ENCODE measurements around the gene ZNF84. TPM values are rescaled to one million over a fixed set of nuclear protein-coding genes. Genes with fewer than 3 reads are reported as not detected.
A peak's percentile ranks its signal among the peaks of the same experiment; 100 is the strongest.

Gene ZNF84
- total and polyA plus RNA-seq, 10 of the 15 experiments (the other 5 are each of a cell fraction or from before 2014, with no cell fraction given) = 10.4 to 35.3 (median 16.6) TPM

DNA sequence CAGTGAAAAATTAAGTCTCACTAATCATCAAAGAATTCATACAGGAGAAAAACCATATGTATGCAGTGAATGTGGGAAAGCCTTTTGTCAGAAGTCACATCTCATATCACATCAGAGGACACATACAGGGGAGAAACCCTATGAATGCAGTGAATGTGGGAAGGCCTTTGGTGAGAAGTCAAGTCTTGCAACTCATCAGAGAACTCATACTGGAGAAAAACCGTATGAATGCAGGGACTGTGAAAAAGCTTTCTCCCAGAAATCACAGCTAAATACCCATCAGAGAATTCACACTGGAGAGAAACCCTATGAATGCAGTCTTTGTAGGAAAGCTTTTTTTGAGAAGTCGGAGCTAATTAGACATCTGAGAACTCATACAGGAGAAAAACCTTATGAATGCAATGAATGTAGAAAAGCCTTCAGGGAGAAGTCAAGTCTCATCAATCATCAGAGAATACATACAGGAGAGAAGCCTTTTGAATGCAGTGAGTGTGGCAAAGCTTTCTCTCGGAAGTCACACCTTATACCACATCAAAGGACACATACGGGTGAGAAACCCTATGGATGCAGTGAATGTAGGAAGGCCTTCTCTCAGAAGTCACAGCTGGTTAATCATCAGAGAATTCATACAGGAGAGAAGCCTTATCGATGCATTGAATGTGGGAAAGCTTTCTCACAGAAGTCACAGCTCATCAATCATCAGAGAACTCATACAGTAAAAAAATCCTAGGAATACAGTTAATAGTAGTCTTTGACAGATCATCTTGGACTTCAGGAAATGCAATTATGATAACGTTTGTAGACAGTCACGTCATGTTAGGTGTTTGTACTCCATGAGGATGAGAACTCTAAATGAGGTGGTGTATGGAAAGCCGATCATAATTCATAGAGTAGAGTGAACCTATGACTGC lies 21.1 kb downstream of the ZNF84 start (continued):
- TF ChIP-seq, protein P1, sequence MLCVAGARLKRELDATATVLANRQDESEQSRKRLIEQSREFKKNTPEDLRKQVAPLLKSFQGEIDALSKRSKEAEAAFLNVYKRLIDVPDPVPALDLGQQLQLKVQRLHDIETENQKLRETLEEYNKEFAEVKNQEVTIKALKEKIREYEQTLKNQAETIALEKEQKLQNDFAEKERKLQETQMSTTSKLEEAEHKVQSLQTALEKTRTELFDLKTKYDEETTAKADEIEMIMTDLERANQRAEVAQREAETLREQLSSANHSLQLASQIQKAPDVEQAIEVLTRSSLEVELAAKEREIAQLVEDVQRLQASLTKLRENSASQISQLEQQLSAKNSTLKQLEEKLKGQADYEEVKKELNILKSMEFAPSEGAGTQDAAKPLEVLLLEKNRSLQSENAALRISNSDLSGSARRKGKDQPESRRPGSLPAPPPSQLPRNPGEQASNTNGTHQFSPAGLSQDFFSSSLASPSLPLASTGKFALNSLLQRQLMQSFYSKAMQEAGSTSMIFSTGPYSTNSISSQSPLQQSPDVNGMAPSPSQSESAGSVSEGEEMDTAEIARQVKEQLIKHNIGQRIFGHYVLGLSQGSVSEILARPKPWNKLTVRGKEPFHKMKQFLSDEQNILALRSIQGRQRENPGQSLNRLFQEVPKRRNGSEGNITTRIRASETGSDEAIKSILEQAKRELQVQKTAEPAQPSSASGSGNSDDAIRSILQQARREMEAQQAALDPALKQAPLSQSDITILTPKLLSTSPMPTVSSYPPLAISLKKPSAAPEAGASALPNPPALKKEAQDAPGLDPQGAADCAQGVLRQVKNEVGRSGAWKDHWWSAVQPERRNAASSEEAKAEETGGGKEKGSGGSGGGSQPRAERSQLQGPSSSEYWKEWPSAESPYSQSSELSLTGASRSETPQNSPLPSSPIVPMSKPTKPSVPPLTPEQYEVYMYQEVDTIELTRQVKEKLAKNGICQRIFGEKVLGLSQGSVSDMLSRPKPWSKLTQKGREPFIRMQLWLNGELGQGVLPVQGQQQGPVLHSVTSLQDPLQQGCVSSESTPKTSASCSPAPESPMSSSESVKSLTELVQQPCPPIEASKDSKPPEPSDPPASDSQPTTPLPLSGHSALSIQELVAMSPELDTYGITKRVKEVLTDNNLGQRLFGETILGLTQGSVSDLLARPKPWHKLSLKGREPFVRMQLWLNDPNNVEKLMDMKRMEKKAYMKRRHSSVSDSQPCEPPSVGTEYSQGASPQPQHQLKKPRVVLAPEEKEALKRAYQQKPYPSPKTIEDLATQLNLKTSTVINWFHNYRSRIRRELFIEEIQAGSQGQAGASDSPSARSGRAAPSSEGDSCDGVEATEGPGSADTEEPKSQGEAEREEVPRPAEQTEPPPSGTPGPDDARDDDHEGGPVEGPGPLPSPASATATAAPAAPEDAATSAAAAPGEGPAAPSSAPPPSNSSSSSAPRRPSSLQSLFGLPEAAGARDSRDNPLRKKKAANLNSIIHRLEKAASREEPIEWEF (IDR thresholded peaks at IDR 0.05; ENCODE audit: insufficient replicate concordance, low read depth, low read length) = no peak
- TF ChIP-seq ZNF217 (IDR thresholded peaks at IDR 0.05) (peak; percentile 71), CHD4 (IDR thresholded peaks at IDR 0.05) (no peak), MXI1 (IDR thresholded peaks at IDR 0.05; ENCODE audit: low read depth, low read length) (no peak), NFXL1 (IDR thresholded peaks at IDR 0.05; ENCODE audit: borderline replicate concordance) (no peak), TAF1 (IDR thresholded peaks at IDR 0.05; ENCODE audit: borderline replicate concordance, low read depth, low read length) (no peak), TCF7 (IDR thresholded peaks at IDR 0.05; ENCODE audit: borderline replicate concordance) (no peak), HDGF (IDR thresholded peaks at IDR 0.05) (no peak), CREM (IDR thresholded peaks at IDR 0.05; ENCODE audit: low read depth) (no peak), BHLHE40 (IDR thresholded peaks at IDR 0.05; ENCODE audit: borderline replicate concordance in 1 of 2, low read depth in 2 of 2, low read length in 1 of 2) (no peak), RCOR1 (conservative IDR thresholded peaks at IDR 0.05; ENCODE audit: low read depth, low read length) (no peak), RBBP5 (conservative IDR thresholded peaks at IDR 0.05) (no peak), KLF5 (IDR thresholded peaks at IDR 0.05; ENCODE audit: partially characterized antibody) (peak; percentile 94), KAT2A (conservative IDR thresholded peaks at IDR 0.05; ENCODE audit: control insufficient read depth, low read depth, low read length) (no peak), BACH1 (IDR thresholded peaks at IDR 0.05; ENCODE audit: borderline replicate concordance) (no peak), ZNF274 (IDR thresholded peaks at IDR 0.05; ENCODE audit: insufficient read depth, insufficient read length) (peak; percentile 100), SUPT20H (IDR thresholded peaks at IDR 0.05; ENCODE audit: borderline replicate concordance, control insufficient read depth, low read depth, low read length) (no peak), MYC (IDR thresholded peaks at IDR 0.05; ENCODE audit: insufficient read depth, insufficient read length, insufficient replicate concordance, low read length, severe bottlenecking) (no peak), CREB1 (IDR thresholded peaks at IDR 0.05; ENCODE audit: low read depth) (no peak), BCL11A (IDR thresholded peaks at IDR 0.05; ENCODE audit: low read depth, low read length) (no peak), POLR2A (IDR thresholded peaks at IDR 0.05; ENCODE audit: low read depth, low read length) (no peak), NFYA (IDR thresholded peaks at IDR 0.05; ENCODE audit: borderline replicate concordance, low read depth, low read length) (no peak)
- TF ChIP-seq, protein P2, sequence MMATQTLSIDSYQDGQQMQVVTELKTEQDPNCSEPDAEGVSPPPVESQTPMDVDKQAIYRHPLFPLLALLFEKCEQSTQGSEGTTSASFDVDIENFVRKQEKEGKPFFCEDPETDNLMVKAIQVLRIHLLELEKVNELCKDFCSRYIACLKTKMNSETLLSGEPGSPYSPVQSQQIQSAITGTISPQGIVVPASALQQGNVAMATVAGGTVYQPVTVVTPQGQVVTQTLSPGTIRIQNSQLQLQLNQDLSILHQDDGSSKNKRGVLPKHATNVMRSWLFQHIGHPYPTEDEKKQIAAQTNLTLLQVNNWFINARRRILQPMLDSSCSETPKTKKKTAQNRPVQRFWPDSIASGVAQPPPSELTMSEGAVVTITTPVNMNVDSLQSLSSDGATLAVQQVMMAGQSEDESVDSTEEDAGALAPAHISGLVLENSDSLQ (IDR thresholded peaks at IDR 0.05) = no peak
- TF ChIP-seq, protein P3, sequence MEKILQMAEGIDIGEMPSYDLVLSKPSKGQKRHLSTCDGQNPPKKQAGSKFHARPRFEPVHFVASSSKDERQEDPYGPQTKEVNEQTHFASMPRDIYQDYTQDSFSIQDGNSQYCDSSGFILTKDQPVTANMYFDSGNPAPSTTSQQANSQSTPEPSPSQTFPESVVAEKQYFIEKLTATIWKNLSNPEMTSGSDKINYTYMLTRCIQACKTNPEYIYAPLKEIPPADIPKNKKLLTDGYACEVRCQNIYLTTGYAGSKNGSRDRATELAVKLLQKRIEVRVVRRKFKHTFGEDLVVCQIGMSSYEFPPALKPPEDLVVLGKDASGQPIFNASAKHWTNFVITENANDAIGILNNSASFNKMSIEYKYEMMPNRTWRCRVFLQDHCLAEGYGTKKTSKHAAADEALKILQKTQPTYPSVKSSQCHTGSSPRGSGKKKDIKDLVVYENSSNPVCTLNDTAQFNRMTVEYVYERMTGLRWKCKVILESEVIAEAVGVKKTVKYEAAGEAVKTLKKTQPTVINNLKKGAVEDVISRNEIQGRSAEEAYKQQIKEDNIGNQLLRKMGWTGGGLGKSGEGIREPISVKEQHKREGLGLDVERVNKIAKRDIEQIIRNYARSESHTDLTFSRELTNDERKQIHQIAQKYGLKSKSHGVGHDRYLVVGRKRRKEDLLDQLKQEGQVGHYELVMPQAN (conservative IDR thresholded peaks at IDR 0.05) = no peak
